Gastrocnemius medialis (tissue), 4 donors: ENCODE measurements around the gene RAD21L1.

Experiments
- POLR2A ChIP-seq, 2 donors: fragments of 450-650 bp; IDR thresholded peaks; one replicate each; pipeline ENCODE4 v1.6.1; 2017; ENCODE audit warnings: antibody characterized with exemption in 2 of 2, mild to moderate bottlenecking in 2 of 2, moderate library complexity in 2 of 2
- TF ChIP-seq, protein P1 (sequence below), 5 experiments: fragments of 450-650 bp in 3 of 5; fragments of 200-600 bp in 2 of 5; sonication (generic) in 2 of 5; IDR thresholded peaks in 4 of 5; conservative IDR thresholded peaks in 1 of 5; 1 replicate in 4 of 5; 2 replicates in 1 of 5; pipeline ENCODE4 v1.5.1; 2016 to 2019; ENCODE audit warnings: antibody characterized with exemption in 5 of 5, mild to moderate bottlenecking in 3 of 5, moderate library complexity in 3 of 5

DNA sequence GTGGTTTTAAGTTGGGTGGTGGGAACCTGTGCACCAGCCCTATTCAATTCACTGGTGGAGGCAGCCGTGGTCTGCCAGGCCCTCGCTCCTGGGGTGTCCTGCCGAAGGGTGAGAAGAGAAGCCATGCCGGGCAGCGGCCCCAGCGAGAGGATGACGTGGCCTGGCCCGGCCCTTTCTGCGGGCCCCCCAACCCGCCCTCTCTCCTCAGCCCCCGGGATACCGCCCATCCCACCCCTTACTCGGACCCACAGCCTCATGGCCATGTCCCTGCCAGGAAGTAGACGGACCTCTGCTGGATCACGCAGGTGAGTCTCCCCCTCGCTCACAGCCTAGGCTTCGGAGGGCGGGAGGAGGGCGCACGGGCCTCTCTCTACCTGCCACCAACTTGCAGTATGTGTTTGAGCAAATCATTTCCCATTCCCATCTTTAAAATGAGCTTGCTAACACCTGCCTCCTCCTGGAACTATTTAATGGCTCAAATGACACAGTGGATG lies 70.3 kb downstream of the RAD21L1 start:
- TF ChIP-seq, protein P1, sequence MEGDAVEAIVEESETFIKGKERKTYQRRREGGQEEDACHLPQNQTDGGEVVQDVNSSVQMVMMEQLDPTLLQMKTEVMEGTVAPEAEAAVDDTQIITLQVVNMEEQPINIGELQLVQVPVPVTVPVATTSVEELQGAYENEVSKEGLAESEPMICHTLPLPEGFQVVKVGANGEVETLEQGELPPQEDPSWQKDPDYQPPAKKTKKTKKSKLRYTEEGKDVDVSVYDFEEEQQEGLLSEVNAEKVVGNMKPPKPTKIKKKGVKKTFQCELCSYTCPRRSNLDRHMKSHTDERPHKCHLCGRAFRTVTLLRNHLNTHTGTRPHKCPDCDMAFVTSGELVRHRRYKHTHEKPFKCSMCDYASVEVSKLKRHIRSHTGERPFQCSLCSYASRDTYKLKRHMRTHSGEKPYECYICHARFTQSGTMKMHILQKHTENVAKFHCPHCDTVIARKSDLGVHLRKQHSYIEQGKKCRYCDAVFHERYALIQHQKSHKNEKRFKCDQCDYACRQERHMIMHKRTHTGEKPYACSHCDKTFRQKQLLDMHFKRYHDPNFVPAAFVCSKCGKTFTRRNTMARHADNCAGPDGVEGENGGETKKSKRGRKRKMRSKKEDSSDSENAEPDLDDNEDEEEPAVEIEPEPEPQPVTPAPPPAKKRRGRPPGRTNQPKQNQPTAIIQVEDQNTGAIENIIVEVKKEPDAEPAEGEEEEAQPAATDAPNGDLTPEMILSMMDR (IDR thresholded peaks at IDR 0.05 in 4 of 5, conservative IDR thresholded peaks at IDR 0.05 in 1 of 5) = no peak
- TF ChIP-seq POLR2A (IDR thresholded peaks at IDR 0.05) = no peak
